HG02840 (cell line): ENCODE results near the gene PDE11A.
A peak's percentile ranks its signal among the peaks of the same experiment; 100 is the strongest.

Source experiments
- ATAC-seq: cut with Tn5 transposase; IDR thresholded peaks from one replicate; pipeline ENCODE4 v1.9.1; 2021; ENCODE audit warnings: mild to moderate bottlenecking, moderate library complexity, moderate number of reproducible peaks; ENCODE audit not compliant: unreplicated experiment, low FRiP score

PDE11A gene

GRCh38 chr2:177778472-177778871 is 294.1 kb downstream of the PDE11A start:
- ATAC-seq, result no peak

DNA sequence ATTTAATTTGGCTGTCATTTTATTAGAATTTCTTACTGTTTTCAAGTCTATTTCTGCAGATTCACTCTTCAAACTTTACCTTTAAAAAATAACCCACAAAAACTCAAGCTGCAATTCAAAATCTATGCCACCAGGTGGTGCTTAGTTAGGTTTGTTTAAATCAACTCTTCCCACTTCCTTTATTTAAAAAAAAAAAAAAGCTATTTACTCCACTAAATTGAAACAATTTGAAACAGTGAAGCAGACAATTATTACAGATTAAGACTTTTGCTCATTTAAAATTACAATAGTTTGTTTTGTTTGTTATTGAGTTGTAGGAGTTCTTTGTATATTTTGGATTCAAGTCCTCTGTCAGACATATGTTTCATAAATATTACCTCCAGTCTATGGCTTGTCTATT is 300.0 kb downstream of the PDE11A start:
- ATAC-seq, result no peak

GRCh38 chr2:177771191-177771590 is 301.4 kb downstream of the PDE11A start:
- ATAC-seq, result no peak

DNA sequence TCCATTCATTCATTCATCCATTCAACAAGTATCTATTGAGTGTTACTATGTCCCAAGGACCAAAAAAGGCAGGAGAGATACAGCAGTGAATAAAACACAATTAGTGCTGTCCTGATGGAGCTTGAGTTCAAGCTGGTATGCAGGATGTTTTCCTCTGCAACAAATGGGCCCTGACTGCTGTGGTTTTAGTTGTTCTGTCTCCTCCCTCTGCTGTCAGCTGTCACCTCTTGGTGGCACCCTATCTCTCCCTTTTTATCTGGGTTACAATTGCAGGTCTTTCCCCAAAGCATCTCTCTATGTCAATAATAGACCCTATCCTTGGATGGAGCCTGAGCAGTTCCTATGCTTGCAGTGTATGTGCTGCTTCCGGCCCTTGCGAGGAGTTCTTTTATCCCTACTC is 304.8 kb downstream of the PDE11A start:
- ATAC-seq, result no peak

GRCh38 chr2:177765698-177766097 is 306.9 kb downstream of the PDE11A start:
- ATAC-seq, result no peak

DNA sequence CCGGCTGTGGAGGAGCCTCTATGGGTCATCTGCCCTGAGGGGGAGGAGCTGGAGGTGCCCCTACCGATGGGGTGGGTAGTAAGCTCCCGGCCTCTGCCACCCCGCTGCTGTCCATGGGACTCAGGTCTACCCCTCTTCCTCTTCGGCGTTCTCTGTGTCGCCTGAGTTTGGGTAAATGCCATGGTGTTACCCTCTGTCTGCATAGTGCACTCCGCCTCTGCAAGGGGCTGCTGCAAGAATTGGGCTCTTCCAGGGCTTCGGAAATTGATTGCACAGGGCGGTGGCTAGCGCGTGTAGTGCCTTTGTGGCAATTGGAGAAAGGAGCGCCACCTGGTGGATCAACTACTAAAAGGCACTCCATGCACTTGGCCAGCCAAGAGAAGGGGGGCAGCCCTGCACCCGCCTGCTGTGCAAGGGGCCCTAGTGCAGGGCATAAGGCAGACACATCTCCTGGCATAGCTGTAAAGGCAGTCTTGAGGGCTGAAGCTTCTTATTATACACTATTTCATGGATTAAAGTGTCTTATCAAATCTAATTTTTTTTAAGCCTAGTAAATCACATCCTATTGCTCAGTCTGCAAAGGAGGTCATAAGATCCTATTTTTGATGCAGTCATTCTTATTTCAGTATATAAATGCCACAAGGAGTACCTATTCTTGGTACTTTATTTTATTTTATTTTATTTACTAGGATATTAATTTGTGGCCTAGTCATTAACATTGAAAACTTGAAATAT is 308.9 kb downstream of the PDE11A start:
- peak; percentile 89 for ATAC-seq

DNA sequence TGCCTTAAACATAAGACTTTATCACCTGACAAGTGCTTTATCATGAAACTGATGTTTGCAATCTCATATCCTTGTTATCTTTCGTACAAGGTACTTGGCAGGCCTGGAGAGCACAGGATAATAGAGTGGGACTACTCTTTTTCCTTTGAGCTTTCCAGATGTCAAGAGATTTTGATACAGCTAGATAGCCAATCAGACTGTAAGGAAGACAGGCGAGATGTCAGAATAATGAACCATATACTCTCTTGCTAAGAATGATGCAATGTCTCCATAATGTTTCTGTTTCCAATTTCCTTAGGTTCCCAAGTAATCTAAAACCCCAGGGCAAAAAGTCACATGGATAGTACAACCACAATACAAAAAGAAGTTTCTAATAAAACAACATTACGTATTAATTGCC is 313.1 kb downstream of the PDE11A start:
- no peak for ATAC-seq

DNA sequence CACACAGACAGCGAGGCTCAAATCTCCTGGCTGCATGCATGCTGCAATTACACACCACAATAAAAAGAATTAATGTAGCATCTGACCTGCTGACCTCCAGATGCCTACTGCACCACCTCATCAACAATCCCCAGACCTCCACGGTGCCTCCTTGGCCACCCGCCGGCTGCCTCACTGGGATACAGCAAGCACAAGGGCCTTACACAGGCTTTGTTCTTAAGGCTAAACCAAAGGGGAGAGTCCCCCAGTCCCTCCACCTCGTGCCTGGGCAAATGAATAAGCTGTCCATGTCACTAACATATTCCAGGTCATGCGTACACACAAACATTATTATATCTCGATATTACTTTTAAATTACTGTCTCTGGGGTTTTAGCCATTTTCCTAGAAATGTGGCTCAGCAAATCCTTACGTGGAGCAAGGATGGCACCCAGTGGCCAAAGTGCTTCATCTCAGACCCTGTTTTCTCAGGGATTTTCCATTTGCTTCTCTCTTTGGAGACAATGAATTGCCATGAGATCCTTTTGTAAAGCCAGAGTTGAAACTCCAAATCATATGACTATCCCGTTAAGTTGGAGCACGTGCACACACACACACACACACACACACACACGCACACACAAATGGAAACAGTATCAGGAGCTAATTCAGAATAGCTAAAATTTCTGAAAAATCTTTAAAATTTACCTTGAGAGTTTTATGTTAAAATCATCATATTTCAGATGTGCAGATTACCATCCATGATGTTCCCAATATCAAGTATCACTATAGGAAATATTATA is 313.8 kb downstream of the PDE11A start:
- no peak for ATAC-seq

DNA sequence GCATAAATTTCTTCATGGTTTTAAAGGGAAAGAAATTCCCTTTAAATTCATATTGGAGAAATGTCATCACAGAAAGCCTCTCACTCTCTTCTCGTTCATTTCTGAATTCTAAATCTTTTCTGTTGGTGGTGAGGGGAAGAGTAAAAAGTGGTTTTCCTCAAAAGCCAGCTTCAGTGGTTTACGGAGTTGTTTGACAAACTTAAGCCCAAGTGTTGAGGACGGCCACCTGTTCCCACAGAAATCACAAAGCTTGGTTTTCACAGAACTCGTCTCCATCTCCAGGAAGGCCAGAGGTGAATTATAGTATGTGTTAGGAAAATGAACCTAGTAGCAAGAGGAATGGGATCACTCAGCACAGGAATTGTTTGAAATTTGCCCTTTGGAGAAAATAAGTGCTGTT is 316.2 kb downstream of the PDE11A start:
- ATAC-seq, result no peak

DNA sequence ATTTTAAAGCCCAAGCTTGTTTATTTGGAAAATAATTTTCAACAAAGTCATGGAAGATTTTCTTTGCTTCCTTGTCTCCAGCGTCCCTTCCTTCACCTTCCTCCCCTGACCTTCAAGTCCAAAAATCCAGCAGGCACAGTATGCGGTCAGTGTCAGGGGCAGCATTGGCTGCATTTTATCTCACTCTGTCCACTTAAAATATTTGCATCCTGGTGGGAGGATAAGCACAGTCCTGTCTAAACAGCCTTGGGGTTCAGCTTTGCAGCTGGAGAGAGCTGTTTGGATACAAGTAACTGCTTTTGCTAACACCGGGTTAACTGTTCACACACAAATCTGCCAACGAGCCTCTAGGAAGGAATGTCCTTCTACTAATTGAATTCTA is 318.1 kb downstream of the PDE11A start:
- no peak for ATAC-seq

DNA sequence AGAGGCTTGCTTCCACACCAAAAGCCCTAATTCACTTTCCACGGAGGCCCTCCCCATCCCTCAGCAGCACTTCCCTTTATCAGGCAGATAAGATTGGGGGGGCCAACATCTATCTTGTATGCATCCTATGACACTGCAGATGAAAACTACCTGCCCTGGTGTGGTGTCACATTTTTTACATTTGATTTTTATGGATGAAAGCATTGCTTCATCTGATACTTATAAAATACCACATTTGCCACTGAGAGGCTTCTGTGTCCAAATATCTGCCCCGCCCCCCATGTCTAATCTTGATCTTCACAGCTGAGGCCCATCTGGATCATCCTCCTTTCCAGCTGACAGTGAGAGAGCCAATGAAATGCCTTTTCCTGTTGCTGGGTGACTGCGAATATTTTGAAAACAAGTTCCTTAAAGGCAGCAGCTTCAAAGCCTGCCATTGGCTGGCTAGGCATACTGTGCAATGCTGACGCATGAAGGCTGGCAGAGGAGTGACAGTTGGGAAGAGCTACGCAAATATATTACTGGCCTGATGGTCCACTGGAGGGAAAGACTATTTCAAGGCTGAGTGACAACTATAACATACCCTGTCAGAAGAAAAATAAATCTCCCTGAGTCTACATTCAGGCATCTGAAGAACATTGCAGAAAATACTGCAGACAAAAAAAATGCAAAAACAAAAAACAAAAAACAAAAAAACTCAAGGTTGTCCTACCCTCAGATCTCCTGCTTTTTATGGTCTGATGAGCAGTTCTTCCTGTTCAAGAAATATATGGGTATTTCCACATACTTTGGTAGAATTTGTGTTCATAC is 318.7 kb downstream of the PDE11A start:
- no peak for ATAC-seq

GRCh38 chr2:177748360-177748759 is 324.2 kb downstream of the PDE11A start:
- no peak for ATAC-seq

DNA sequence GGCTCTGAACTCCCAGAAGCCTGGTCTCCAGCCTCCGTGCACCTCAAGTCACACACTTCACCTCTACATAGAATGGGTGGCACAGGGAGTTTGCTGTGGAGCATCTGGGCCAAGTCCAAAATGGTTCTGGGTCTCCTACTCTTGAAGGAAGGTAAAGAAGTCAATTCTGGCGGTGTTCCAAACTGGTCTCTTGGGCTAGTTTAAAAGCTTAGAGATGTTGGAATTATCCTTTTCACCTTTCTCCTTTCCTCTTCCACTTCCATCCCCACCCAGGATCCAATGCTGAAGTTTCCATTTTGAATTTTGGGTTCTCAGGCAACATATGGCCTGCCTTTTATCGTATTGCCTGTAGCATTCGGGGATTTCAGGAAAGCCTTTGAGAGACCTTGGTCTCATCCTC is 325.2 kb downstream of the PDE11A start:
- no peak for ATAC-seq

DNA sequence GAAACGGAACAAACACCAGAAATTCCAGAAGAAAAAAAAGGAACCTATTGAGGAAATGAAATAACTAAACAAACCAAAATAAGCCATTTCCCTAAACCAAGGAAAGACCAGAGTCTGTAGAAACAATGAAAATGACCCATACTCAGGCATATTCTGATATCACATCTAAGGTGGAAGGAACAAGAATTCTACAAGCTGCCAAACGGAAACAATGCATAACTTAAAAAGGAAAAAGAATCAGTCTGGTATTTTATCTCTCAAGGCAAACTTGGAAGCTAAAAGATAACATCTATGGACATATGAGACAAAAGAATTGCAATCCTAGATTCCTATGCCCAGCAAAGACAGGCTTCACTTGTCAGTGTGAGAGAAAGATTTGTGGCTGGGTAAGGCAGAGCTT is 326.2 kb downstream of the PDE11A start:
- ATAC-seq, result no peak

GRCh38 chr2:177745531-177745930 is 327.0 kb downstream of the PDE11A start:
- no peak for ATAC-seq

GRCh38 chr2:177742851-177743250 is 329.7 kb downstream of the PDE11A start:
- no peak for ATAC-seq

GRCh38 chr2:177741866-177742265 is 330.7 kb downstream of the PDE11A start:
- ATAC-seq, result no peak

DNA sequence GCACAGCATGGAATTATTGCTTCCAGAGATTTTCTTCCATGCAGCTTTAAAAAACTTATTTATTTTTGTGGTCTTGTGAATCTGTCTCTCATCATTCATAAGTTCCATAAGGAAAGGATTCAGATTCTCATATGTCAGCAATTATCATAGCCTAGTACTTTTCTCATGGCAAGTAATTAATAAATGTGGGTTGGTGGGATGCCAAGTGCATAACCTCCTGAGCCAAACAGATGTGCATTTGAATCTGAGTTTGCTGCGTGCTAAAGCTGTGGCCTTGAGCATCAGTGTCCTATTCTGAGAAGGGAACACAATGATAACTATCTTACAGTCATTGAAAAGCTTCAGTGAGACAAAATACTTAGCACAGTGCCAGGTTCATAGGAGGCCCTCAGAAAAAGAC is 331.9 kb downstream of the PDE11A start:
- no peak for ATAC-seq

DNA sequence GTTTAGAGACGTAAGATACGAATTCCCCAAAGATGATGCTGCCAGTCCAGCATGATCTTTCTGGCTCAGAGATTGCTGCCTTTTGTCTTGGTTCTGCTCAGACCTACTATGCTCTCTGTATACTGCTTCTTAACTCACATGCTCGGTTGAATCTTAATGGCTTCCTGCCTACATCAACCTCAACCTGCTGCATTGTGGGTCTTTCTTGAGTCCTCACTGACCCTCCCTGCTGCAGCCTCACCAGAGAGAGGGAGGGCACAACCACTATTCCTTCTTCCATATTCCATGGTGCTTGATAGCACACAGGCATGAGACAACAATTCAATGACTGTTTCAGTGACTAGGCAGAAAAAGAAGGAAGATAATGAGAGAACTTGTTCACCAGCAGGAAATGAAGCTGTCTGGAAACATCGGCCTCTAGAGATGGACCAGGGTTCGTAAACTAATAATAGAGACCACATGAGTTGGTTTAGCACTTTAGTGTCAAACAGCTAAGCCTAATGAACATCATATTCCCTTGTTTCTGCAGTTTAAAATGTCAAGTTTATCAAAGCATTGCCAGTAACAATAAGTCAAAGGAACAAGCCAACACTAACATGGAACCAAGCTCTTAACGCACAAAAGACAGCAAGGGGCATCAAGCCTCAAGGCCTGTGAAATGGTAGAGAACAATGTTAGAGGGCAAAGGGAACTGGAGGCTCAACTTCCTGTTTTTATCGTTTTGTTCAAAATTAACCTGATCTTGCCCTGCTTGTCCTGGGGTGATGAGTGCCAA is 333.9 kb downstream of the PDE11A start:
- no peak for ATAC-seq

- no peak for ATAC-seq
Observed at GRCh38 chr2:177735318-177735803, 337.2 kb downstream of the PDE11A start.
